ENCODE data around the gene KDM1A.

KDM1A gene

DNA sequence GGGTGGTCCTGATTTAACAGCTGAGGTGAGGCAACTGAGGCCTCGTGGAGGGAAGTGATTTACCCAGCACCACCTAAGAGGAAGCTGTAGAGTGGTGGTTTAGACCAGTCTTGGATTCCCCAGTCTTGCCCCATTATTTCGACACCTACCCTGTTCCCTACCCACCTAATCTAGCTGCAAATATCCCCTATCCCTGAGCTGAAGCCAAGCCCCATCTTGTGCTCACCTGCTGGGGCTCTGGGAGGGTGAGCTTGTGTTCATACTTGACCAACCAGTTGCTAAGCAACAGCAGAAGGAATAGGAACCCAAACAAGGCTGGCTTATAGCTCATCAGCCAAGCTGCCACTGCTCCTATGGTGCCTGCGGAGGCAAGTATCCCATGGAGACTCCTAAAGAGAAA is 5.6 kb upstream of the KDM1A start:
- FAIRE-seq (no peak), DNase-seq (ENCODE audit: insufficient read length, low spot score) (peak; percentile 26)
- TF ChIP-seq POLR2A (IDR thresholded peaks at IDR 0.05; ENCODE audit: low read depth, low read length) = no peak
- no peak for TF ChIP-seq SPI1 (IDR thresholded peaks at IDR 0.05; ENCODE audit: low read depth, low read length)
- no peak for TF ChIP-seq TAF1 (IDR thresholded peaks at IDR 0.05; ENCODE audit: low read depth, low read length)
- TF ChIP-seq PAX5 (IDR thresholded peaks at IDR 0.05; ENCODE audit: insufficient read depth, low read length, severe bottlenecking) = no peak
- no peak for TF ChIP-seq POU2F2 (IDR thresholded peaks at IDR 0.05; ENCODE audit: low read depth, low read length)
- TF ChIP-seq POLR2AphosphoS5 (IDR thresholded peaks at IDR 0.05; ENCODE audit: low read depth, low read length) = no peak

GRCh38 chr1:23018661-23019093 is 591 bp upstream of the KDM1A start:
- FAIRE-seq = no peak
- DNase-seq (ENCODE audit: insufficient read length, low spot score) = peak; percentile 14

GRCh38 chr1:23019863-23020625 is 776 bp downstream of the KDM1A start:
- TF ChIP-seq POLR2AphosphoS5 (IDR thresholded peaks at IDR 0.05; ENCODE audit: low read depth, low read length) (no peak), PAX5 (IDR thresholded peaks at IDR 0.05; ENCODE audit: insufficient read depth, low read length, severe bottlenecking) (no peak), SPI1 (IDR thresholded peaks at IDR 0.05; ENCODE audit: low read depth, low read length) (no peak), POLR2A (IDR thresholded peaks at IDR 0.05; ENCODE audit: low read depth, low read length) (no peak), POU2F2 (IDR thresholded peaks at IDR 0.05; ENCODE audit: low read depth, low read length) (no peak), TAF1 (IDR thresholded peaks at IDR 0.05; ENCODE audit: low read depth, low read length) (no peak)
- FAIRE-seq (peak; percentile 82), DNase-seq (ENCODE audit: insufficient read length, low spot score) (peak; percentile 29)

More at GRCh38 chr1:23018661-23019093, 591 bp upstream of the KDM1A start:
- no peak for TF ChIP-seq SPI1 (IDR thresholded peaks at IDR 0.05; ENCODE audit: low read depth, low read length)
- TF ChIP-seq POLR2AphosphoS5 (IDR thresholded peaks at IDR 0.05; ENCODE audit: low read depth, low read length) = no peak
- TF ChIP-seq POU2F2 (IDR thresholded peaks at IDR 0.05; ENCODE audit: low read depth, low read length) = no peak
- TF ChIP-seq TAF1 (IDR thresholded peaks at IDR 0.05; ENCODE audit: low read depth, low read length) = no peak
- TF ChIP-seq PAX5 (IDR thresholded peaks at IDR 0.05; ENCODE audit: insufficient read depth, low read length, severe bottlenecking) = no peak
- TF ChIP-seq POLR2A (IDR thresholded peaks at IDR 0.05; ENCODE audit: low read depth, low read length) = no peak

DNA sequence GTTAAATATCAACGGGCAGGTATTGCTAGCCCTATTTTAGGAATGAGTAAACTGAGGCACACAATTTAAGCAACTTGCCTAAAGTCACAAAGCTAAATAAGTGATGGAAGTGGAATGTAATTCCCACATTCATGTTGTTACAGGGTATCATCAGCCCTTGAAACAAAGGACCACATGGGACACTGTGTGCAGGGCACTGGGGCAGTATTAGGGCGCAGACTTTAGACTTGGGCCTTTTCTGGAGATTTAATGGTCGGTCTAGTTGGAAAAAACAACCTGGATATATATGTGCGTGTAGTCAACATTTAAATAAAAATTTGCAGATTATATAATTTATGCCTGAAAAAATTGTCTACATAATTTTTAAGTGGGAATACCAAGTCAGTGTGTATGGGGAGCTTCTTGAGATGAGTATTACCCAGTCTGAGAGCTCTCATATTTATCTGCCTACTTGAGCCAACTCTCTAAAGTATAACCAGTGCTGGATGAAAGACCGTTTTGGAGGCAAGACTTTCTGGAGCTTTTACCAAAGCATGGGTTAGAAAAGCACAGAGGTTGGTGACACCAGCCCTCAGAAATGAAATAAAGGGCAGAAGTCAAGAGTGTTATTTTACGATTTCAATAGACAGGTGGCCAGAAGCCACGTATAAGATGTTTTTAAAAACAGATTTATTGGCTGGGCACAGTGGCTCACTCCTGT is 1.6 kb downstream of the KDM1A start:
- peak; percentile 23 for FAIRE-seq
- no peak for DNase-seq (ENCODE audit: insufficient read length, low spot score)
- TF ChIP-seq POLR2A (IDR thresholded peaks at IDR 0.05; ENCODE audit: low read depth, low read length) (no peak), SPI1 (IDR thresholded peaks at IDR 0.05; ENCODE audit: low read depth, low read length) (no peak), PAX5 (IDR thresholded peaks at IDR 0.05; ENCODE audit: insufficient read depth, low read length, severe bottlenecking) (no peak), POLR2AphosphoS5 (IDR thresholded peaks at IDR 0.05; ENCODE audit: low read depth, low read length) (no peak), POU2F2 (IDR thresholded peaks at IDR 0.05; ENCODE audit: low read depth, low read length) (no peak), TAF1 (IDR thresholded peaks at IDR 0.05; ENCODE audit: low read depth, low read length) (no peak)

DNA sequence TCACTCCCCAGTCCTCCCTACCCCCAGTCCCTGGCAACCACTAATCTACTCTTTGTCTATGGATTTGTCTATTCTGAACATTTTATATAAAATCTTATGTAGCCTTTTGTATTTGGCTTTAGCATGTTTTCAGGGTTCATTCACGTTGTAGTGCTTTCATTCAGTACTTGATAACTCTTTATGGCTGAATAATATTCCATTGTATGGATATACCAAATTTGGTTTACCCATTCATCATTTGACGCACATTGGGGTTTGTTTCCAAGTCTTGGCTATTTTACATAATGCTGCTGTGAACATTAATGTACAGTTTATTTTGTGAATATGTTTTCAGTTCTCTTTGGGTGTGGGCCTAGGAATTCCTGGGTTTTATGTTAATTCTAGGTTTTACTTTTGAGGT is 2.6 kb downstream of the KDM1A start:
- no peak for TF ChIP-seq TAF1 (IDR thresholded peaks at IDR 0.05; ENCODE audit: low read depth, low read length)
- DNase-seq (ENCODE audit: insufficient read length, low spot score) (no peak), FAIRE-seq (no peak)

- FAIRE-seq (no peak), DNase-seq (ENCODE audit: insufficient read length, low spot score) (no peak)
- TF ChIP-seq POU2F2 (IDR thresholded peaks at IDR 0.05; ENCODE audit: low read depth, low read length) (no peak), TAF1 (IDR thresholded peaks at IDR 0.05; ENCODE audit: low read depth, low read length) (no peak), POLR2A (IDR thresholded peaks at IDR 0.05; ENCODE audit: low read depth, low read length) (no peak), SPI1 (IDR thresholded peaks at IDR 0.05; ENCODE audit: low read depth, low read length) (no peak), POLR2AphosphoS5 (IDR thresholded peaks at IDR 0.05; ENCODE audit: low read depth, low read length) (no peak), PAX5 (IDR thresholded peaks at IDR 0.05; ENCODE audit: insufficient read depth, low read length, severe bottlenecking) (no peak)
Measured at GRCh38 chr1:23023174-23023845, 4.0 kb downstream of the KDM1A start.

DNA sequence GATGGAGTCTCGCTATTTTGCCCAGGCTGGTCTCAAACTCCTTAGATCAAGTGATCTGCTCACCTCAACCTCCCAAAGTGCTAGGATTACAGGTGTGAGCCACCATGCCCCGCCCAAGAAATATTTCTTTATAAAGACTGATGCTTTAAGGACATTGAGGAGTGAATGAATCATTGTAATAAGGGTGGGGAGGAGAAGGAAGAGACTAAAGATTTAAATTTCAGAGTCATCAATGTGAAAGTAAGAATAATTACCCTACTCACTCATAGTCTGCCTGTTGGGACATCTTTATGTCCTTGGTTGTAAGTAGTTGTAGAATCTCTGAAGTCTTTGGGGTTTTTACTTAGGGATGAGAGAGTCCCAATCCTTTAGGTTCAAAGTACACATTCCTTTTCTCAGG is 7.3 kb downstream of the KDM1A start:
- FAIRE-seq = no peak
- TF ChIP-seq POLR2A (IDR thresholded peaks at IDR 0.05; ENCODE audit: low read depth, low read length) (no peak), PAX5 (IDR thresholded peaks at IDR 0.05; ENCODE audit: insufficient read depth, low read length, severe bottlenecking) (no peak), TAF1 (IDR thresholded peaks at IDR 0.05; ENCODE audit: low read depth, low read length) (no peak), POLR2AphosphoS5 (IDR thresholded peaks at IDR 0.05; ENCODE audit: low read depth, low read length) (no peak), SPI1 (IDR thresholded peaks at IDR 0.05; ENCODE audit: low read depth, low read length) (no peak), POU2F2 (IDR thresholded peaks at IDR 0.05; ENCODE audit: low read depth, low read length) (no peak)

GRCh38 chr1:23027352-23027907 is 8.2 kb downstream of the KDM1A start:
- DNase-seq (ENCODE audit: insufficient read length, low spot score) (no peak), FAIRE-seq (no peak)
- TF ChIP-seq POLR2AphosphoS5 (IDR thresholded peaks at IDR 0.05; ENCODE audit: low read depth, low read length) = no peak

More for the DNA sequence above, 7.3 kb downstream of the KDM1A start:
- DNase-seq (ENCODE audit: insufficient read length, low spot score) = no peak

GRCh38 chr1:23029337-23029736 is 10.1 kb downstream of the KDM1A start:
- FAIRE-seq = no peak
- TF ChIP-seq SPI1 (IDR thresholded peaks at IDR 0.05; ENCODE audit: low read depth, low read length) (peak; percentile 66), POLR2A (IDR thresholded peaks at IDR 0.05; ENCODE audit: low read depth, low read length) (no peak)
- no peak for DNase-seq (ENCODE audit: insufficient read length, low spot score)

All from GM12891 (cell line).